ENCODE data around the gene CHSY1.

CHSY1 gene

DNA sequence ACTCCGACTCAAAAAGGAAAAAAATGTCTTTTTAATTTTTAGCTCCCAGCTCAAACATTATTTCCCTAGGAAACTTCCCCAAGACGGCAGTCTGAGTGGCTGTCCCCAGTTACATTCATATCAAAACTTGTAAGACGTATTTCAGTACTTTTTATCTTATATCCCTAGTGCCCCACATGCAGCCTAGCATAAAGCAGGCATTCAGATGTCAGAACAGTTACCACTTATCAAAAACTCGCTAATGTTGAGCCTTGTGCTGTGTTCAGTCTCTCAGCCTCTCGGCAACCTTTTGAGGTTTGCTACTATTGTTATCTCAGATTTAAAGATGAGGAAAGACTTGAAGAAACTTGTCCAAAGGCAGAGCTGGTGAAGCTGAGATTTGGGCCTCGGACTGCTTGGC, 32.1 kb upstream of the CHSY1 start:
- TF ChIP-seq, protein P1, sequence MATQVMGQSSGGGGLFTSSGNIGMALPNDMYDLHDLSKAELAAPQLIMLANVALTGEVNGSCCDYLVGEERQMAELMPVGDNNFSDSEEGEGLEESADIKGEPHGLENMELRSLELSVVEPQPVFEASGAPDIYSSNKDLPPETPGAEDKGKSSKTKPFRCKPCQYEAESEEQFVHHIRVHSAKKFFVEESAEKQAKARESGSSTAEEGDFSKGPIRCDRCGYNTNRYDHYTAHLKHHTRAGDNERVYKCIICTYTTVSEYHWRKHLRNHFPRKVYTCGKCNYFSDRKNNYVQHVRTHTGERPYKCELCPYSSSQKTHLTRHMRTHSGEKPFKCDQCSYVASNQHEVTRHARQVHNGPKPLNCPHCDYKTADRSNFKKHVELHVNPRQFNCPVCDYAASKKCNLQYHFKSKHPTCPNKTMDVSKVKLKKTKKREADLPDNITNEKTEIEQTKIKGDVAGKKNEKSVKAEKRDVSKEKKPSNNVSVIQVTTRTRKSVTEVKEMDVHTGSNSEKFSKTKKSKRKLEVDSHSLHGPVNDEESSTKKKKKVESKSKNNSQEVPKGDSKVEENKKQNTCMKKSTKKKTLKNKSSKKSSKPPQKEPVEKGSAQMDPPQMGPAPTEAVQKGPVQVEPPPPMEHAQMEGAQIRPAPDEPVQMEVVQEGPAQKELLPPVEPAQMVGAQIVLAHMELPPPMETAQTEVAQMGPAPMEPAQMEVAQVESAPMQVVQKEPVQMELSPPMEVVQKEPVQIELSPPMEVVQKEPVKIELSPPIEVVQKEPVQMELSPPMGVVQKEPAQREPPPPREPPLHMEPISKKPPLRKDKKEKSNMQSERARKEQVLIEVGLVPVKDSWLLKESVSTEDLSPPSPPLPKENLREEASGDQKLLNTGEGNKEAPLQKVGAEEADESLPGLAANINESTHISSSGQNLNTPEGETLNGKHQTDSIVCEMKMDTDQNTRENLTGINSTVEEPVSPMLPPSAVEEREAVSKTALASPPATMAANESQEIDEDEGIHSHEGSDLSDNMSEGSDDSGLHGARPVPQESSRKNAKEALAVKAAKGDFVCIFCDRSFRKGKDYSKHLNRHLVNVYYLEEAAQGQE (IDR thresholded peaks at IDR 0.05; ENCODE audit: insufficient read depth in 1 of 2, low read depth in 2 of 2, low read length in 2 of 2): no peak
- no peak for TF ChIP-seq SIN3A (IDR thresholded peaks at IDR 0.05; ENCODE audit: borderline replicate concordance, insufficient read depth, low read length)
- no peak for TF ChIP-seq TAF1 (IDR thresholded peaks at IDR 0.05; ENCODE audit: borderline replicate concordance, insufficient read depth, low read length)
- TF ChIP-seq POLR2AphosphoS5 (IDR thresholded peaks at IDR 0.05; ENCODE audit: low read depth, low read length): no peak
- TF ChIP-seq FOXP2 (optimal IDR thresholded peaks at IDR 0.05; ENCODE audit: borderline replicate concordance, extremely low read depth, extremely low read length, insufficient read depth): no peak

DNA sequence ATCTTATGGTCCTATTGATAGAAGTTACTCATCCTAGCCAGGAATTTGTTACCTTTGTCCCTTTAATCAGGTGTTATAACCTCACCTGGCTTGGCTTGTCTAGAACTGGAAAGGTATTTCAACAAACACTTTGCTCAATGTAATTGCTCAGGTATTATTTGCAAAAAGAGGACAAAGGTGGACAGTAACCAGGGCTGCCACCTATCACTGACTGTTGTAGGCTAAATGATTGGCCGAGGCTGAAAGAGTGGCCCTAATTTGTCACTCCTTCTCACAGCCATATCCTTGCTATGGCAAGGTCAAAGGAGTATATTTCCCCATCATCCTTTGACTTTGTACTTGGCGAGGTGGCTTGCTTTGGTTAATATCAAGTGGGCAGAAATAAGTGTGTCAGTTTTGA, 28.2 kb upstream of the CHSY1 start:
- TF ChIP-seq POLR2AphosphoS5 (IDR thresholded peaks at IDR 0.05; ENCODE audit: low read depth, low read length): no peak
- TF ChIP-seq TAF1 (IDR thresholded peaks at IDR 0.05; ENCODE audit: borderline replicate concordance, insufficient read depth, low read length): no peak
- no peak for TF ChIP-seq SIN3A (IDR thresholded peaks at IDR 0.05; ENCODE audit: borderline replicate concordance, insufficient read depth, low read length)
- no peak for TF ChIP-seq FOXP2 (optimal IDR thresholded peaks at IDR 0.05; ENCODE audit: borderline replicate concordance, extremely low read depth, extremely low read length, insufficient read depth)
- TF ChIP-seq, protein P1 (IDR thresholded peaks at IDR 0.05; ENCODE audit: insufficient read depth in 1 of 2, low read depth in 2 of 2, low read length in 2 of 2): no peak

DNA sequence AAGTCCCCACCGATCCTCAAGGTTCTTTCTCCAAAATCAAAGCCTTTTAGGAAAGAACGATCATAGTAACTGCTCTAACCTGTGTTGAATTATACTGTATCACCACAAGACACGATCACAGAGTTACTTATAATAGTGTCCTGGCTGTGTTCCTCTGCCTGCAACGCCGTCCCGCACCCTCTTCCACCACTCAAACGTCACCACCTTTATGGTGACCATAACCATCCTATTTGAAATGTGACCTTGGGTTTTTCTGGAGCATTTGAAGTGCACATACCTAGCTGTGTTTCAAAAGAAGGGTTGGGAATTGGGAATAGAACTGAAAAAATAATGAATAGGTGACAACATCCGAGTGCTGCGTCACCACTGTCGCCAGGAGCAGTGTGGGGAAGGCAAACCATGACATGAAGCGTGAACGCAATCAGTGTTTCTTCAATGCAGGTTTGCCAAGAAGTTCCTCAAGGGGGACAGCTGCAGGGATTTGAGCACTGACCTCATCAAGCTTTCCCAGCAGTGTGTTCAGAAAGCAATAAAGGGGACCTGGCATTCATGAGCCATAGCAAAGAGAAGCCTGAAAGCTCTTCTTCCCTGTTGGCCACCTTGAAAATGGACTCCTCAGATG, 26.2 kb upstream of the CHSY1 start:
- TF ChIP-seq TAF1 (IDR thresholded peaks at IDR 0.05; ENCODE audit: borderline replicate concordance, insufficient read depth, low read length): no peak
- TF ChIP-seq SIN3A (IDR thresholded peaks at IDR 0.05; ENCODE audit: borderline replicate concordance, insufficient read depth, low read length): no peak
- TF ChIP-seq, protein P1 (IDR thresholded peaks at IDR 0.05; ENCODE audit: insufficient read depth in 1 of 2, low read depth in 2 of 2, low read length in 2 of 2): no peak
- no peak for TF ChIP-seq POLR2AphosphoS5 (IDR thresholded peaks at IDR 0.05; ENCODE audit: low read depth, low read length)
- TF ChIP-seq FOXP2 (optimal IDR thresholded peaks at IDR 0.05; ENCODE audit: borderline replicate concordance, extremely low read depth, extremely low read length, insufficient read depth): no peak

DNA sequence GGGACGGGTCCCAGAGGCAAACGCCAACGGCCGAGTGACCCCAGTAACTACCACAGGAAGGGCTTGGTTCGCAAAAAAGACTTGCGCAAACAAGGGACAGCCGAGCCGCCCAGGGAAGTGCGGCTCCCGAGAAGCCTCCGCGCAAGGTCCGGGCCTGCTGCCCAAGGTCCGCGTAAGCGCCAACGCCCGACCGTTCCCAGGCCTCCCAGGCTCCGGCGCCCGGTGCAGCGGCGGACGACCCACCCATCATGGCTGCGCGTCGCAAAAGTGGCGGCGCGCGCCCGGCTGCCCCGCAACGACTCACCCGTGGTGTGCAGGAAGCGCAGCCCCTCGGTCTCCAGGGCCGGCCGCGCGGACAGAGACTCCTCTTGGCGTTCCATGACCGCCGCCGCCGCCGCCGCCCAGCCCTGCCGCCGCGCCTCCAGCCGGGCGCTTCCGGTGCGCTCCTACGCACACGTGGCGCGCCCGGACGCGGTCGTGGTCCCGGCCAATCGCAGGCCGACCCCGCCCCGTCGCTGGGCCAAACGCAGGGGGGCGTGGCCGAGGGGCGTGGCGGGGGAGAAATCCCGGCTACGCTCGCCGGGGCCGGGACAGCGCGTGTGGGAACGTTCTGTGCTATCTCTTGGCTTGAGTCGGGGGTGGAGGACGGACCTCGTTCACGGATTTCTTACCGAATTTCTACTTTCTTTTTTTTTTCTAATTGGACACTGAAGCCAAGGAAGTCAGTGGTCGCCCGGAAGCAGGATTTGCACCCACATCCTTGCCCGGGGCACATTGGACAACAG, 25.4 kb upstream of the CHSY1 start, which contains the start of gene SELENOS:
TSS of gene SELENOS (minus strand) at position 448 of the 785 bp plus-strand sequence. CDS start at position 380, 68 bp downstream.
- TF ChIP-seq SIN3A (IDR thresholded peaks at IDR 0.05; ENCODE audit: borderline replicate concordance, insufficient read depth, low read length) (peak; percentile 64; the same call in 1 of the 2 replicates), POLR2AphosphoS5 (IDR thresholded peaks at IDR 0.05; ENCODE audit: low read depth, low read length) (no peak; the same call in none of the 2 replicates), FOXP2 (optimal IDR thresholded peaks at IDR 0.05; ENCODE audit: borderline replicate concordance, extremely low read depth, extremely low read length, insufficient read depth) (peak; percentile 20), TAF1 (IDR thresholded peaks at IDR 0.05; ENCODE audit: borderline replicate concordance, insufficient read depth, low read length) (no peak)
- TF ChIP-seq, protein P1 (IDR thresholded peaks at IDR 0.05; ENCODE audit: insufficient read depth in 1 of 2, low read depth in 2 of 2, low read length in 2 of 2): no peak

Data from PFSK-1 (cell line).